GM20431 (cell line): ENCODE results near the gene CENPB.

Source experiments
- in situ Hi-C: fragments of 300-500 bp; cut with MseI, MboI; formaldehyde crosslinking; loops from one replicate; pipeline ENCODE4 v1.15.0; 2020; ENCODE audit warnings: low sequenced_read_pairs; ENCODE audit not compliant: unreplicated experiment

The CENPB gene

DNA sequence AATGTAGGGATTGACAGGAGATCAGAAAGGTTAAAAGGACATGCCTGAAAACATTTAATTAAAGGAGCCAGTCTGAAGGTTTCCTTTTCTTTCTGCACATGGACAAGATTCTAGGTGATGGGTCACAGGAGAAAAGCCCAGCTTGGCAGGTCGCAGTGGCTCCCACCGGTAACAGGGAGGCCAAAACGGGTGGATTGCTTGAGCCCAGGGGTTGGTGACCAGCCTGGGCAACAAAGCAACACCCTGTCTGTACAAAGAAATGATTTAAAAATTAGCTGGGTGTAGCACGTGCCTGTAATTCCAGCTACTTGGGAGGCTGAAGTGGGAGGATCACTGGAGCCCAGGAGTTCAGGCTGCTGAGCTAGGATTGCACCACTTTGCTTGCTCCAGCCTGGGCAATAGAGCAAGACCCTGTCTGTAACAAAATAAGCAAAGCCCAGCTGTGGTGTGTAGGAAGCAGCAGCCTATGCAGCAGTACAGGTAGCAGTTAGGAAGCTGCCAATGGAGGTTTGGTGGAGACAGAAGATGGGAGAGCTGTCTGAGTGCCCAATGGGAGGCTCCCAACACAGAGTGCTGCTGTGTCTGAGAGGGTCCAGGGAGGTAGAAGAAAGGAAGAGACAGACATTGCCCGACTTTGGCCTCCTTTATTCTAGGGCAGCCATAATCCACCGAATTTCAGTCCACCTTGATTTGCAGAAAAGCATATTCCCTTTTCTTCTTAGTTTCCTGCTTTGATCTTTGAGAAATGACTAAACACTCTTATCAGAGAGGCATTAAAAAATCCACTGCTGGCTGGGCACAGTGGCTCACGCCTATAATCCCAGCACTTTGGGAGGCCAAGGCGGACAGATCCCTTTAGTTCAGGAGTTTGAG is 26.7 kb upstream of the CENPB start:
- in situ Hi-C loops: no loop called here

DNA sequence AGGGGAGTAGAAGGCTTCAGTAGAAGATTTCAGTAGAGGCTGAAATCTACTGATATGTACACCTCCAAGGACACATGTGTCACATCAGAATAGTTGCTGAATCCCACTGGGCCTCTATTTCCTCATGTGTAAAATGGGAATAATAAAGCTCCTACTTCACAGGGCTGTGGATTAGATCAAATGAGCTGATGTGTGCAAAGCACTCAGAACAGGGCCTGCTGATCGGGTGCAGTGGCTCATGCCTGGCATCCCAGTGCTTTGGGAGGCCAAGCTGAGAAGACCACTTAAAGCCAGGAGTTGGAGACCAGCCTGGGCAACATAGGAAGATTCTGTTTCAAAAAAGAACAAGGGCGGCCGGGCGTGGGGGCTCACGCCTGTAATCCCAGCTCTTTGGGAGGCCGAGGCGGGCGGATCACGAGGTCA is 25.7 kb upstream of the CENPB start:
- in situ Hi-C loops: no loop called here

DNA sequence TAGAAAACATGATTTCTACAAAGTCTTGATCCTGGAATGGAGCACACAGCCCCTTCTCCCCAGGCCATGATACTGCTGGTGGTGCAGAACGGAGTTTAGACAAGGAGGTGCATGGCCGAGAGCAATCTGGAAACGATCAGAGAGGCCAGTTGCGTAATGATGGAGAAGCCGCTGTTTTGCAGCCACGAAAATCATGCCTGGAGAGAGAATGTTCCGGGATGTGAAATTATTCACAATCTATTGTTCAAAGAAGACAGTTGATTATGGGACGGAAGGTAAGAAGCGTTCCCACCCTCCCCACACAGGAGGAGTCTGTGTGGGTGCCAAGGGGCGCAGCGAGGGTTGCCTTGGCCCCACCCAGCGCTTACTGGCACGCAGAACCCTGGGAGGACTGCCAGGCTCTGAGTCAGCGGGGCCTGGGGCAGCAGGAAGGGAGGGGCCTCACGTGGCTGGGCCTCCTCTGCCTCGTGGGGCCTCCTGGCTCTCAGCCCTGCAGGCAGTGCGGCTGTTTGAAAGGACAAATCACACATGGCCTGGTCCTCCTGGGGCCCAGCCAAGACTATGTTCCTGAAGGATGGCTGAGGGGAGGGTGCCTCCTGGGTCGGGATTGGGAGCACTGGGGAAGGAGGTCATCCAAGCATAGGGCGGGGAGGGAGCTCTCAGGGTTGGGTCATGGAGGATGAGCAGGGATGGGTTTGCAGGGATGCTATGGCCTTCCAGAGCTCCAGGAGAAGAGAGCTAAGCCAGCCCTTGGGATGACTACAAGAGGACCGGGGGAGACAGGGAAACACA is 25.1 kb upstream of the CENPB start:
- in situ Hi-C loops: no loop called here

DNA sequence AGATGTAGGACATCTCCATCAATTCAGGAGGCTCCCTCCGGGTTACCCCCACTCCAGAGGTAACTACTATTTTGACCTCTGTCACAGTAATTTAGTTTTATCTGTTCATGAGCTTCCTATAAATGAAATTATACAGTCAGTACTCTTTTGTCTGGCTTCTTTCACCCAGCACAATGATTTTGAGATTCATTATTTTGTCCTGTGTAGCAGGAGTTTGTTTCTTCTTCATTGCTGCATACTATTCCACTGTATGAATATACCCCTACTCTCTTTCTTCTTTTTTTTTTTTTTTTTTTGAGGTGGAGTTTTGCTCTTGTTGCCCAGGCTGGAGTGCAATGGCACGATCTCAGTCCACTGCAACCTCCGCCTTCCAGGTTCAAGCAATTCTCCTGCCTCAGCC is 22.0 kb upstream of the CENPB start:
- in situ Hi-C loops: no loop called here

DNA sequence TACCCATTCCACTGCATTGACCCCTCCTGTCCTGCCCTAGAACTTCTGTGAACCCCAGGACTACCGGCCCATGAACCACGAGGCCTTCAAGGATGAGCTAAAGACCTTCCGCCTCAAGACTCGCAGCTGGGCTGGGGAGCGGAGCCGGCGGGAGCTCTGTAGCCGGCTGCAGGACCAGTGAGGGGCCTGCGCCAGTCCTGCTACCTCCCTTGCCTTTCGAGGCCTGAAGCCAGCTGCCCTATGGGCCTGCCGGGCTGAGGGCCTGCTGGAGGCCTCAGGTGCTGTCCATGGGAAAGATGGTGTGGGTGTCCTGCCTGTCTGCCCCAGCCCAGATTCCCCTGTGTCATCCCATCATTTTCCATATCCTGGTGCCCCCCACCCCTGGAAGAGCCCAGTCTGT is 18.2 kb upstream of the CENPB start:
- in situ Hi-C loops: no loop called here

DNA sequence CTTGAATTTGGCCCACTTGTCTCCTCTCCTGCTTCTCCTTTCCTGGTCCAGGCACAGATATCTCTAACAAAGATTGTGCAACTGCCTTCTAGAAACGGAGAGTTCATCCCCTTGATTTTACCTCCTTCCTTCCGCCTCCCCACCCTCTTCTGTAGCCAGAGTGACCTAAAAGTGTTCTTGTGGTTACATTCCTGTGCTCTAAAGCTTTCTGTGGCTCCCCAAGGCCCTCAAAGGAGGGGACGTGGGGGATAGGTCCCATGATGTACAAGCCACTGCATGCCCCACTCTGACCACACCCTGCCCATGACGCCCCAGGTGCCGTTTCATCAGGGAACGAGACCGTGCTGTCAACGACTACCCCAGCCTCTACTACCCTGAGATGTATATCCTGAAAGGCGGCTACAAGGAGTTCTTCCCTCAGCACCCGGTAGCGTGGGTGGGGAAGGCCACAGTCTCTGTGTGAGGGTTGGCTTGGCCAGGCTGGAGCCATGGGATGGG is 17.8 kb upstream of the CENPB start:
- in situ Hi-C loops: no loop called here

DNA sequence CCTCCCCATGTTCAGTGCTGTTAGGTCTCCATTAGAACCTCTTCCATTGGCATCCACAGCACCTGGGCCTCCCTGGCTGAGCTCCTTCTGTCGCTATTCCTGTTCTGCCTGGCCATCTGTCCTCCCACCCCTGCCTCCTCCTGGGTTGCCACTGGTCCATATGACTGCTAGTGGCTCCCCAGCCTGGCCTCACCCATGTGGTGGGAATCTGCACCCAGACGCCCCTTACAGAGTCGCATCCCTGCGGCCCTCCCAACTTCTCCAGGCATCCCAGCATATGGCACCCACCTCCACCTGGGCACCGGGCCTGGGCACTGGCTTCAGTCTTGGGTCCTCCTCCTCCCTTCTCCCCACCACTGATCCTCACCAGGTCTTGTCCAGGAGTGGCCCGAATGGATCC is 17.3 kb upstream of the CENPB start:
- in situ Hi-C loops: no loop called here

DNA sequence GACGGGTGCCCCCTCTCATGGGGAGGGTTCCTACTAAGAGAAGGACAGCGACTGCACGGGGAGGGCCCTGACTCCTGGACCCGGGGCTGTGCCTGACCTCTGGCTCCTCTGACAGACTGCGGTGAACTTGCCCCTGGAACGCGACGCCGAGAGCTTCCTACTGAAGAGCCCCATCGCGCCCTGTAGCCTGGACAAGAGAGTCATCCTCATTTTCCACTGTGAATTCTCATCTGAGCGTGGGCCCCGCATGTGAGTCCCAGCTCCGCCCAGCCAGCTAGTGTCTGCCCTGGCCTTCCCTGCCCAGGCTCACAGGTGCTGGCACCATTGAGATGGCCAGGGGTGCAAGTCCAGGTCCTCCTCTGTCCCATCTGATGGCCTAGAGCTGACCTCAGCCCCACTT is 16.7 kb upstream of the CENPB start:
- in situ Hi-C loops: no loop called here

DNA sequence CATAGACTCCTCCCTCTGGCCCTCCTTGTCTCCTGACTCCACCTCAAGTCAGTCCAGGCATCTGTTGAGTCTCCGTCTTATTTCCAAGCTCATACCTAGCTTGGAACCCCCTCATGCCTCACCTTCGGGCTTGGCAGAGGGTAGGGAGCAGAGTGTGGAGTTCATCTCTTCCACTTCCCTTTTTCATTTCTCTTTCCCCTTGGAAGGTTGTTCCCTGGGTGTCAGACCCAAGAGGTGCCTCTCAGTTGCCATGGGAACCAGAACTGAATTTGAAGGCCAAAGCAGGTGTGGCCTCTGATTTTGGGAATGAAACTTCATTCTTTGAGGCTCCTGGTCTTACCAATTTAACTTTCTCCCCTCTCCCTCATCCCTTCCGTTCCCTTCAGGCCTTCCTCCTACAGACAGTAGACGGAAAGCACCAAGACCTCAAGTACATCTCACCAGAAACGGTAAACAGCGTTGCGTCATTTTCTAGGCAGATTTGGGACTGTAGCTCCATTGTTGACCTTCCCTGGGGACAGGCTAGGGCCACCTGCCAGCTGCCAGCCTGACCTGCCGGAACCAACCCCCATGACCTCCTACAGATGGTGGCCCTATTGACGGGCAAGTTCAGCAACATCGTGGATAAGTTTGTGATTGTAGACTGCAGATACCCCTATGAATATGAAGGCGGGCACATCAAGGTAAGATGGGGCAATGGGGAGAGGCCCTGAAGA is 16.1 kb upstream of the CENPB start:
- in situ Hi-C loops: no loop called here

DNA sequence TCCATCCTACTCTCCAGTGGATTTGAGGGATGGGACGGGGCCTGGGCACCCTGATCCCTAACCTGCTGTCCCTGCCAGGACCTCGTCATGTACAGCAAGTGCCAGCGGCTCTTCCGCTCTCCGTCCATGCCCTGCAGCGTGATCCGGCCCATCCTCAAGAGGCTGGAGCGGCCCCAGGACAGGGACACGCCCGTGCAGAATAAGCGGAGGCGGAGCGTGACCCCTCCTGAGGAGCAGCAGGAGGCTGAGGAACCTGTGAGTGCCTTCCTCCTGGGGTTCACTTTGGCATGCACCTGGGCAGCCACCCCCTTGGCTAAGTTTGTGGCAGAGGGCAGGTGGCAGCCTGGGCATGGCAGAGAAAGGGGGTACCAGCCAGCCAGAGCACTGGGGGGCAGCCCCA is 15.3 kb upstream of the CENPB start:
- in situ Hi-C loops: no loop called here

DNA sequence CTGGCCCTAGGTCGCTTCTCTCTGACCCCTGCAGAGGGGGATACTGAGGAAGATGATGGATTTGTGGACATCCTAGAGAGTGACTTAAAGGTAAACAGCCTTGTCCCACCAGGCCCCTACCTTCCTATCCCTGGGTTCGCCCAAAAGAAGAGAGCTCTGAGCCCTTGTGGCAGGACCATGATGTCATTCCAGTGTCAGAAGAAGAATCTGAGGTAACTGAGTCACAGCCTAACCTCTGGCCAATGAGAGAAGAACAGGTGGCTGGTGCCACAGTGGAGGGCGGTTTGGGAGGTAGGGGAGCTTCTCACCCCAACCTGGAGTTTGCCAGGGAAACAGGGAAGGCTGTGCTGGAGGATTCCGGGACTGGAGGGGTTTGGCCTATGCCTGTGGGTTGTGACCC is 14.8 kb upstream of the CENPB start:
- in situ Hi-C loops: no loop called here

DNA sequence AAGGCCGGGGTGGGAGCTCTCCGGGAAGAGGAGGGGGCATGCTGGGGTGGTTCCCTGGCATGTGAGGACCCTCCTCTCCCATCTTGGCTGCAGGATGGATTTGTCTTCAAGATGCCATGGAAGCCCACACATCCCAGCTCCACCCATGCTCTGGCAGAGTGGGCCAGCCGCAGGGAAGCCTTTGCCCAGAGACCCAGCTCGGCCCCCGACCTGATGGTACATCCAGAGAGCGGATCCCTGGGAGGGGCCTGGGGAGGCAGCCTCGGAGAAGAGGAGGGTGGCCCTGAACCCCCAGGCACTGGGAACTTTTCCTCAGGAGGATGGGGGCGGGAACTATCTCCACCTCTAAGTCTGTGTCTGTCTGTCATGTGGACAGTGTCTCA is 14.3 kb upstream of the CENPB start:
- in situ Hi-C loops: no loop called here

DNA sequence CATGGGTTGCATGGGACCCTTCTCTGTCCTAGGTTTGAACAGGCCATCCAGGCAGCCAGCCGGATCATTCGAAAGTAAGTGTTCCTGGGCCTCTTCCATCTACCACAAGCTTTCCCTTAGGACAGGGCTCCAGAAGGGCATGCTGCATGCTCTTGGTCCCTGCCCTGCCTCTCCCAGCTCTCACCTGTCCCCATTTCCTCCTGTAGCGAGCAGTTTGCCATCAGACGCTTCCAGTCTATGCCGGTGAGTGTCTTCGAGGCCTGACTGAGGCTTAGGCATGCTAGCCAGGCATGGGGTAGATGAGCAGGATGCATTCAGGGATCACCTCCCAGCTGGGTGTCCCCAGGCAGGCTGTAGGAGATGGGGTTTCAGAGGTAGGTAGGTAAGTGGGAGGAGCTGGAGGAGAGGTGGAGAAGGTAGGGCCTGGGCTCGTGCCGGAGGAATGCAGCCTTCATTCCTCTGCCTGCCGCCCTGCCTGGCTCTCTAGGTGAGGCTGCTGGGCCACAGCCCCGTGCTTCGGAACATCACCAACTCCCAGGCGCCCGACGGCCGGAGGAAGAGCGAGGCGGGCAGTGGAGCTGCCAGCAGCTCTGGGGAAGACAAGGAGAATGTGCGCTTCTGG is 13.8 kb upstream of the CENPB start:
- in situ Hi-C loops: no loop called here

DNA sequence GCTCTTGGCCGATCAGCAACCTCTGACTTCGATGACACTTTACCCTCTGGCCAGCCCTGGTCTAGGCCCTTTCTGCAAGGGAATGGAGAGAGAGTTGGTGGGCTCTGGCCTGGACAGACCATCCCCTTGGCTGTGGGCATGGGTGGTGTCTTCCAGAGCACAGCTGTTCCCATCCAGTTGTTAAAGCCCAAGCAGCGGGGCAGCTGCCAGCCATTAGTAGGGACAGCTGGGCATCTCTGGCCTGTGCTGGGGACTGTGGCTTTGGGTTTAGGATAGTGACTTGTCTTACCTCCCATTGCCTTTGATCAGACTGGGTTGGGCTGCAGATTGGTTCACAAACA is 12.3 kb upstream of the CENPB start:
- in situ Hi-C loops: no loop called here

DNA sequence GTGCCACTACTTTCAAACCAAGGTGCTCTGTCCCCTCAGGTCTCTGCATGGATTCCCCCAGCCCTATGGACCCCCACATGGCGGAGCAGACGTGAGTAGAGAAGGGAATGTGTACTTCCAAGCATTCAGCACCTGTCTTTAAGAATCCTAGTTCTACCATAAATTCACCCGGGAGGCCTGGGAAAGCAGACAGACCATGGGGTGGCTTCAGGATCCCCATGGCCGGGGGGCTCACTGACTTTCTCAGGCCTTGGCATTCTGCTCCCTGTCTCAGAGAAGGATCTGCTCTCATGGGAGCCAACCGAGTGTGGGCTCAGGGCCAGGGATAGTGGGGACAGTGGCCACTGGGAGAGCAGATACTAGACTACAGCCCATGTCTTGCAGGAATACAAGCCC is 11.8 kb upstream of the CENPB start:
- in situ Hi-C loops: no loop called here

DNA sequence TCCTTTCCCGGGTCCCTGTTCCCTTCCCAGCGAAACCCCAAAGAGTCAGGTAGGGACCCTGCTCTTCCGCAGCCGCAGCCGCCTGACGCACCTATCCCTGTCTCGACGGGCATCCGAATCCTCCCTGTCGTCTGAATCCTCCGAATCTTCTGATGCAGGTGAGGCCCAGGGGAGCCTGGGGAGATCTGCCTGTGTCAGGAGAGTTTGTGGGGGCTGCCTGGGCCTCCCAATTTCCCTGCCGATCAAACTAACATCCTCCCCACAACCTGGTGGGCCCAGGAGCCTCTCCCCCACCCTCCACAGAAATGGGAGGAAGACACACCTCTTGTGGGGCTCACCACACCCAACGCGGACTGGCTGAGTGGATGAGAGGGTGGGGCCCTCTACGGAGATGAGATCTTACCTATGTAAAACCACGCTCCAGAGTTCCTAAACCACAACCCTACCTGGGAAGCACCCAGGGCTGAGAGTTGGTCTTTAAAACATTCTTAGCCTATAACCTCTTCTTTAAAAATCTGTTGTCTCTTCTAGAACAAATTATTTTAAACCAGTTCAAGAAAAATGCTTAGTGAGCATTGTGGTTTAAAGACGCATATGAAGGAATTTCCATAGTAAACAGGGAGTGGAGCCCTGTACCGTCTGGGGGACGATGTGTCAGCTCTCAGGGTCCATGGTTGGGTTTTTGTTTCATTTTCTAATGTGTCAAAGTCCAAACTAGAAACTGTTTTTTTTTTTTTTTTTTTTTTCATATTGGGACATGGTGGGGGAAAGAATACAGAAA is 11.2 kb upstream of the CENPB start:
- in situ Hi-C loops: no loop called here

DNA sequence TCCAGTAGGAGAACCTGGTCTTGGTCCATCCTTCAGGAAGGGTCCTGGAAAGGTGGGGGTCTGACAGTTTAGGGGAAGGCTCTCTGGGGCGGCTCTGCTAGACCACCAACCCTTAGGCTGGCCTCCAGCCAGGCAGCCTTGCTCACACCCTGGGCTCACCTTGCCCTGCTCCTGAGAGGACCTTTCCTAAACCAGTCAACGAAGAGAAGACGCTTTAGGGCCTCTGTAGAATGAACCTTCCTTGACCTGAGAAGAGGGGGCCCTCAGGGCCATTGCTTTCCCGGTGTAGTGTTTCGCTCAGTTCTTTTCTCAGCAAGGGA is 10.6 kb upstream of the CENPB start:
- in situ Hi-C loops: no loop called here

DNA sequence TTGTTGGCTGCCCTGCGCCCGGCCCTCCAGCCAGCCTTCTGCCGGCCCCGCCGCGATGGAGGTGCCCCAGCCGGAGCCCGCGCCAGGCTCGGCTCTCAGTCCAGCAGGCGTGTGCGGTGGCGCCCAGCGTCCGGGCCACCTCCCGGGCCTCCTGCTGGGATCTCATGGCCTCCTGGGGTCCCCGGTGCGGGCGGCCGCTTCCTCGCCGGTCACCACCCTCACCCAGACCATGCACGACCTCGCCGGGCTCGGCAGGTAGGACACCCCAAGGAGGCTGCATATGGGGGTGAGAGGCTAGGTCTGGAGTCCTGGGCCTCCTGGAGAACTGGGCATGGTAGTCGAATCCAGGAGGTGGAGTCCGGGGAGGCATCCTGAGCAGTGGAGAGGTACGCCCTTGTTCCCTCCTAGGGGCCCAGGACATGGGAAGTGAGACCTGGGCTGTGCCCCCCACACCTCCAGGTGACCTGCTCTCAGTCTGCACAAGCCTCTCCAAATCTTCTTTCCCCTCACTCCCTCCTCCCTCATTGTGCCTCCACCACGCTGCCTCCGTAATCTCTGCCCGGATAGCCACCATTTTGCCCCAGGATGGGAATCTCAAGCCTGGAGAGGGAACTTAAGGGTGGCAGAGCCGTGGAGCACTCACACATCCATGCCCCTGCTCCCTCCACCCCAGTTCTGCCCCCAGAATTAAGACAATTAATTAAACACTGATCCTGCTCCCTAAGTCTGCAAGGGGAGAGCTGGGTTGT is 10.1 kb upstream of the CENPB start:
- in situ Hi-C loops: no loop called here
